Measurements from ENCODE around the gene FOXP1.
"Not testable (repeated sequence)": the region's sequence is repeated elsewhere in the genome, so short reads cannot be mapped to it uniquely, and the experiment has no call there.

Gene FOXP1

GRCh38 chr3:71446260-71446659 lies 137.3 kb downstream of the FOXP1 start:
- no peak for DNase-seq

GRCh38 chr3:71444861-71445259 lies 138.7 kb downstream of the FOXP1 start:
- DNase-seq, result no peak

GRCh38 chr3:71444028-71444860 lies 139.3 kb downstream of the FOXP1 start:
- peak in 1 of 2 donors; percentile 63 for DNase-seq

GRCh38 chr3:71443332-71443731 lies 140.2 kb downstream of the FOXP1 start:
- DNase-seq, result no peak

GRCh38 chr3:71442652-71443042 lies 140.9 kb downstream of the FOXP1 start:
- DNase-seq, result no peak

- no peak for DNase-seq
Observed at GRCh38 chr3:71441925-71442651, 141.4 kb downstream of the FOXP1 start.

- no peak for DNase-seq
Observed at GRCh38 chr3:71441217-71441924, 142.2 kb downstream of the FOXP1 start.

- DNase-seq, result no peak
Observed at GRCh38 chr3:71438904-71439303, 144.6 kb downstream of the FOXP1 start.

- no peak for DNase-seq
Observed at GRCh38 chr3:71438071-71438685, 145.3 kb downstream of the FOXP1 start.

GRCh38 chr3:71436337-71436736 lies 147.2 kb downstream of the FOXP1 start:
- DNase-seq, result no peak

- DNase-seq, result not testable (repeated sequence)
Observed at GRCh38 chr3:71435836-71436235, 147.7 kb downstream of the FOXP1 start.

- no peak for DNase-seq
Observed at GRCh38 chr3:71433631-71434030, 149.9 kb downstream of the FOXP1 start.

- DNase-seq, result no peak
Observed at GRCh38 chr3:71432044-71432975, 151.2 kb downstream of the FOXP1 start.

GRCh38 chr3:71430941-71431552 lies 152.5 kb downstream of the FOXP1 start:
- no peak for DNase-seq

- no peak for DNase-seq
Observed at GRCh38 chr3:71429597-71429988, 153.9 kb downstream of the FOXP1 start.

GRCh38 chr3:71428841-71429596 lies 154.5 kb downstream of the FOXP1 start:
- DNase-seq, result no peak

GRCh38 chr3:71425491-71426071 lies 157.9 kb downstream of the FOXP1 start:
- no peak for DNase-seq

- DNase-seq, result no peak
Observed at GRCh38 chr3:71423151-71423906, 160.2 kb downstream of the FOXP1 start.

GRCh38 chr3:71421820-71422566 lies 161.5 kb downstream of the FOXP1 start:
- DNase-seq, result peak; percentile 47 to 59

Data from stimulated activated CD4-positive, alpha-beta T cell treated with anti-CD3 and anti-CD28 coated beads, Interleukin-2, amount 100 ng/mL, for 24 hours (primary cell).